SK-N-SH (cell line): ENCODE data around the gene PTPRG. TPM values are rescaled to one million over a fixed set of nuclear protein-coding genes. Genes with fewer than 3 reads are reported as not detected.

ENCODE experiments used
- CTCF ChIA-PET: fragments of 300-600, 350-600 bp; formaldehyde crosslinking; extraction: SDS; loops from one replicate; lab custom pipeline; 2021; lab: Yijun Ruan, JAX
- POLR2A ChIA-PET: fragments of 350-600 bp; sonication (Branson Sonifier 250); formaldehyde crosslinking; extraction: SDS; loops from one replicate; lab custom pipeline; 2020; ENCODE audit warnings: antibody characterized with exemption, inconsistent platforms; lab: Yijun Ruan, JAX
- DNase-seq: peaks from one replicate; pipeline ENCODE4 v3.0.0; 2012
- H2AFZ ChIP-seq: fragments of 200-600 bp; sonication (generic); 2 replicates; pipeline ENCODE4 v1.8.1; 2016; ENCODE audit warnings: antibody characterized with exemption, mild to moderate bottlenecking, low read depth
- H3F3A ChIP-seq: fragments of 200-600 bp; sonication (generic); replicated peaks from 2 replicates; pipeline ENCODE3; 2016; ENCODE audit warnings: antibody characterized with exemption, mild to moderate bottlenecking; ENCODE audit not compliant: insufficient read depth
- H3K27ac ChIP-seq, 2 experiments: fragments of 200-500 bp in 1 of 2; fragments of 200-600 bp in 1 of 2; sonication (Bioruptor generic) in 1 of 2; sonication (generic), shearing (Covaris generic) in 1 of 2; 2 replicates each; pipeline versions ENCODE4 v1.5.1 to v1.6.1; 2014 to 2016; ENCODE audit warnings: low read depth in 2 of 2, inconsistent platforms in 1 of 2, low read length in 1 of 2, mild to moderate bottlenecking in 1 of 2, mixed read lengths in 1 of 2
- H3K27me3 ChIP-seq: fragments of 200-600 bp; sonication (generic), shearing (Covaris generic); 2 replicates; pipeline ENCODE4 v1.6.1; 2016; ENCODE audit warnings: mixed run types; ENCODE audit not compliant: insufficient read depth
- H3K36me3 ChIP-seq, 2 experiments: fragments of 200-500 bp in 1 of 2; fragments of 200-600 bp in 1 of 2; sonication (Bioruptor generic) in 1 of 2; sonication (generic) in 1 of 2; replicated peaks in 1 of 2; 2 replicates each; pipeline versions ENCODE3 to v1.5.1; 2014 to 2016; ENCODE audit warnings: low read length in 1 of 2, mild to moderate bottlenecking in 1 of 2; ENCODE audit not compliant: insufficient read depth in 2 of 2, control insufficient read depth in 1 of 2
- H3K4me1 ChIP-seq, 2 experiments: fragments of 200-500 bp in 1 of 2; fragments of 200-600 bp in 1 of 2; sonication (Bioruptor generic) in 1 of 2; sonication (generic), shearing (Covaris generic) in 1 of 2; 2 replicates each; pipeline versions ENCODE4 v1.5.1 to v1.6.1; 2014 to 2016; ENCODE audit warnings: low read depth in 1 of 2, low read length in 1 of 2, mixed run types in 1 of 2; ENCODE audit not compliant: insufficient read depth in 2 of 2, control insufficient read depth in 1 of 2
- H3K4me2 ChIP-seq: fragments of 200-600 bp; sonication (generic), shearing (Covaris generic); 2 replicates; pipeline ENCODE4 v1.6.1; 2017; ENCODE audit warnings: mixed run types
- H3K4me3 ChIP-seq, 2 experiments: fragments of 200-500 bp in 1 of 2; fragments of 200-600 bp in 1 of 2; sonication (Bioruptor generic) in 1 of 2; sonication (generic), shearing (Covaris generic) in 1 of 2; 2 replicates each; pipeline versions ENCODE4 v1.5.1 to v1.8.1; 2014 to 2016; ENCODE audit warnings: low read depth in 2 of 2, inconsistent platforms in 1 of 2, low read length in 1 of 2, mild to moderate bottlenecking in 1 of 2, mixed read lengths in 1 of 2, moderate library complexity in 1 of 2
- H3K79me2 ChIP-seq: fragments of 200-600 bp; sonication (generic); 2 replicates; pipeline ENCODE4 v1.8.1; 2017; ENCODE audit warnings: mild to moderate bottlenecking; ENCODE audit not compliant: insufficient read depth
- H3K9ac ChIP-seq: fragments of 200-600 bp; sonication (generic); 2 replicates; pipeline ENCODE4 v1.6.1; 2017; ENCODE audit warnings: mixed run types
- H3K9me2 ChIP-seq: fragments of 200-600 bp; sonication (generic); 2 replicates; pipeline ENCODE4 v1.6.1; 2017; ENCODE audit warnings: mixed run types
- H3K9me3 ChIP-seq: fragments of 200-600 bp; sonication (generic); 2 replicates; pipeline ENCODE4 v1.6.1; 2017; ENCODE audit warnings: mixed run types, mild to moderate bottlenecking, moderate library complexity
- H4K20me1 ChIP-seq: fragments of 200-600 bp; sonication (generic); 2 replicates; pipeline ENCODE4 v1.6.1; 2017; ENCODE audit warnings: mild to moderate bottlenecking, mixed run types; ENCODE audit not compliant: insufficient read depth
- CHD2 ChIP-seq: fragments of 150-350 bp; IDR thresholded peaks from 2 replicates; pipeline ENCODE4 v1.6.1; 2018; ENCODE audit warnings: low read length; ENCODE audit not compliant: partially characterized antibody
- ELF1 ChIP-seq: IDR thresholded peaks from 2 replicates; pipeline ENCODE4 v1.4.0; 2012
- FOXJ3 ChIP-seq: sonication (generic); formaldehyde crosslinking; IDR thresholded peaks from 2 replicates; pipeline ENCODE4 v1.5.1; 2020; ENCODE audit warnings: mild to moderate bottlenecking, missing genetic modification reagents
- FOXM1 ChIP-seq: IDR thresholded peaks from 2 replicates; pipeline ENCODE4 v1.4.0; 2012; ENCODE audit warnings: low read depth, mild to moderate bottlenecking
- GABPA ChIP-seq: IDR thresholded peaks from 2 replicates; pipeline ENCODE4 v1.4.0; 2012; ENCODE audit warnings: low read depth, mild to moderate bottlenecking
- MEF2A ChIP-seq: IDR thresholded peaks from 2 replicates; pipeline ENCODE4 v1.4.0; 2012; ENCODE audit warnings: low read depth, borderline replicate concordance
- MXI1 ChIP-seq: IDR thresholded peaks from 2 replicates; pipeline ENCODE4 v1.6.1; 2012; ENCODE audit warnings: mild to moderate bottlenecking, low read depth, low read length, improper control_type of control experiment
- NFIC ChIP-seq: IDR thresholded peaks from 2 replicates; pipeline ENCODE4 v1.4.0; 2012; ENCODE audit warnings: borderline replicate concordance
- POLR2AphosphoS5 ChIP-seq: IDR thresholded peaks from 2 replicates; pipeline ENCODE4 v1.6.1; 2012; ENCODE audit warnings: low read depth, low read length
- RCOR1 ChIP-seq: fragments of 150-350 bp; IDR thresholded peaks from 2 replicates; pipeline ENCODE4 v1.6.1; 2017; ENCODE audit warnings: antibody characterized with exemption, low read length
- SIN3A ChIP-seq: IDR thresholded peaks from 2 replicates; pipeline ENCODE4 v1.6.1; 2012; ENCODE audit warnings: low read depth, mild to moderate bottlenecking, low read length, moderate library complexity, borderline replicate concordance
- SMC3 ChIP-seq: IDR thresholded peaks from 2 replicates; pipeline ENCODE4 v1.6.1; 2012; ENCODE audit warnings: low read depth, low read length, improper control_type of control experiment
- TCF12 ChIP-seq: IDR thresholded peaks from 2 replicates; pipeline ENCODE4 v1.4.0; 2012
- WGBS: methylation state at CpG from one replicate; pipeline ENCODE4 v1.1.6; 2017; ENCODE audit warnings: low lambda C conversion rate; 5-methylcytosine and 5-hydroxymethylcytosine counted together
- polyA plus RNA-seq, 3 experiments: library from polyadenylated mRNA; depleted of rRNA; stranded (reverse); fragments of >200 nt; gene quantifications; 2 replicates each; pipeline ENCODE4 v1.2.3, GENCODE V29; 2012
- TF ChIP-seq, protein P1 (sequence below): fragments of 150-350 bp; IDR thresholded peaks from 2 replicates; pipeline ENCODE4 v1.6.1; 2017; ENCODE audit warnings: antibody characterized with exemption, low read length, low read depth, borderline replicate concordance
- TF ChIP-seq, protein P2 (sequence below): IDR thresholded peaks from 2 replicates; pipeline ENCODE4; 2012
- TF ChIP-seq, protein P3 (sequence below): fragments of 150-350 bp; IDR thresholded peaks from 2 replicates; pipeline ENCODE4 v1.6.1; 2016; ENCODE audit warnings: mild to moderate bottlenecking, low read depth, low read length
- TF ChIP-seq, protein P4 (sequence below): IDR thresholded peaks from 2 replicates; pipeline ENCODE4 v1.4.0; 2012; ENCODE audit warnings: low read depth

PTPRG gene
- polyA plus RNA-seq, 1 of the 3 experiments (the other 2 are of a cell fraction): 14.1 TPM

DNA sequence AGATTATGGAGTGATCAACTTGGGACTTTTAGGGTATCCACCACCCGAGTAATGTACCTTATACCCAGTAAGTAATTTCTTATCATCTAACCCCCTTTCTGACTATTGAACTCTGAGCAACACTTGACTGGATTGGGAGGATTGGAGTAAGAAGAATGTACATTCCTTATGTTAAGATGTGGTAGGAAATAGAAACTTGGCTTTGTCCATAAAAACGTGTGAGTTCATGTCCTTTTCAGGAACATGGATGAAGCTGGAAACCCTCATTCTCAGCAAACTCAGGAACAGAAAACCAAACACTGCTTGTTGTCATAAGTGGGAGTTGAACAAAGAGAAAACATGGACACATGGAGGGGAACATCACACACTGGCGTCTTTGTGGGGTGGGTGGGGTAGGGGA, 112.3 kb downstream of the PTPRG start:
- Histone ChIP-seq H3K9ac (no peak overlapping the region), H3K9me2 (no peaks in the 10 kb centered on the region), H3K4me2 (no peak overlapping the region), H3F3A (no peaks in the 10 kb centered on the region), H3K9me3 (no peaks in the 10 kb centered on the region), H3K4me3 (no peak overlapping the region), H3K27me3 (no peaks in the 10 kb centered on the region), H3K27ac (no peak overlapping the region), H2AFZ (no peak overlapping the region), H3K4me1 (peaks cover 0 to under 1% of the 10 kb centered on the region in 2 experiments; a peak in 2 of 4 replicates), H3K79me2 (peaks cover 18% of the 10 kb centered on the region), H3K36me3 (no peaks in the 10 kb centered on the region), H4K20me1 (no peaks in the 10 kb centered on the region)
- TF ChIP-seq TCF12 (no peak), MEF2A (no peak), CHD2 (no peak), RCOR1 (no peak), MXI1 (no peak), POLR2AphosphoS5 (no peak), FOXJ3 (CRISPR knock-in tag) (no peak), ELF1 (no peak), SMC3 (no peak)
- TF ChIP-seq, protein P1, sequence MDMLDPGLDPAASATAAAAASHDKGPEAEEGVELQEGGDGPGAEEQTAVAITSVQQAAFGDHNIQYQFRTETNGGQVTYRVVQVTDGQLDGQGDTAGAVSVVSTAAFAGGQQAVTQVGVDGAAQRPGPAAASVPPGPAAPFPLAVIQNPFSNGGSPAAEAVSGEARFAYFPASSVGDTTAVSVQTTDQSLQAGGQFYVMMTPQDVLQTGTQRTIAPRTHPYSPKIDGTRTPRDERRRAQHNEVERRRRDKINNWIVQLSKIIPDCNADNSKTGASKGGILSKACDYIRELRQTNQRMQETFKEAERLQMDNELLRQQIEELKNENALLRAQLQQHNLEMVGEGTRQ: no peak
- 91% methylated on average over 3 of the region's 3 CpGs for WGBS
- ChIA-PET POLR2A (no interaction called here), CTCF (no interaction called here)
- no peak for DNase-seq

DNA sequence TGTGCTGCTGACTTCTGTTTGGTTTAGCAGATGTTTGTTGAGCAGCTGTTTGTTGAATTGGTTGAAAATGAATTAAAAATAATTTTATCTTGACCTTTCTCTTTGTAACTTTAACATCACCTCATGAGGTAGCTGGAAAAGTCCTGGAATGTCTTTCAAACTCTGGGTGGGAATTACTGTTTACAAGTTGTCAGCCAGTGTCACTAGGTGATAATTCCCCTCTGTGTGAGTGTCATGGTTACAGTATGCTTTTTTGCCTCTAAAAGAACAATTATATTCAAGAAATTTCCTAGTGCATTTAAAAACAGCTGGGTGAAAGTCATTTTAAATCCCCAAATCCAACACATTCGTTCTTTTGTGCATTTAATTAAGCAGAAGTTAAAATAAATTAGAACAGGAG, 113.2 kb downstream of the PTPRG start:
- ChIA-PET CTCF (interaction anchor here (0.8 kb wide), 1 partner anchor 26 kb away, joined by 3 read pairs; no protein-coding TSS in a partner anchor), POLR2A (no interaction called here)
- Histone ChIP-seq H3F3A (no peaks in the 10 kb centered on the region), H2AFZ (no peak overlapping the region), H4K20me1 (no peaks in the 10 kb centered on the region), H3K79me2 (peaks cover 12% of the 10 kb centered on the region), H3K4me1 (peaks cover 0 to 3% of the 10 kb centered on the region in 2 experiments; a peak in 1 of 4 replicates), H3K27me3 (no peaks in the 10 kb centered on the region), H3K36me3 (no peaks in the 10 kb centered on the region), H3K9me2 (no peaks in the 10 kb centered on the region), H3K4me2 (no peak overlapping the region), H3K9ac (no peak overlapping the region), H3K4me3 (no peak overlapping the region), H3K27ac (no peak overlapping the region), H3K9me3 (no peaks in the 10 kb centered on the region)
- WGBS: 80% methylated on average over 1 of the region's 1 CpG
- DNase-seq: no peak
- TF ChIP-seq SIN3A (no peak), FOXJ3 (CRISPR knock-in tag) (no peak), NFIC (no peak), GABPA (no peak), RCOR1 (no peak), POLR2AphosphoS5 (no peak), TCF12 (no peak), FOXM1 (no peak)
- TF ChIP-seq, protein P2, sequence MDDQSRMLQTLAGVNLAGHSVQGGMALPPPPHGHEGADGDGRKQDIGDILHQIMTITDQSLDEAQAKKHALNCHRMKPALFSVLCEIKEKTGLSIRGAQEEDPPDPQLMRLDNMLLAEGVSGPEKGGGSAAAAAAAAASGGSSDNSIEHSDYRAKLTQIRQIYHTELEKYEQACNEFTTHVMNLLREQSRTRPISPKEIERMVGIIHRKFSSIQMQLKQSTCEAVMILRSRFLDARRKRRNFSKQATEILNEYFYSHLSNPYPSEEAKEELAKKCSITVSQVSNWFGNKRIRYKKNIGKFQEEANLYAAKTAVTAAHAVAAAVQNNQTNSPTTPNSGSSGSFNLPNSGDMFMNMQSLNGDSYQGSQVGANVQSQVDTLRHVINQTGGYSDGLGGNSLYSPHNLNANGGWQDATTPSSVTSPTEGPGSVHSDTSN: no peak
- TF ChIP-seq, protein P3, sequence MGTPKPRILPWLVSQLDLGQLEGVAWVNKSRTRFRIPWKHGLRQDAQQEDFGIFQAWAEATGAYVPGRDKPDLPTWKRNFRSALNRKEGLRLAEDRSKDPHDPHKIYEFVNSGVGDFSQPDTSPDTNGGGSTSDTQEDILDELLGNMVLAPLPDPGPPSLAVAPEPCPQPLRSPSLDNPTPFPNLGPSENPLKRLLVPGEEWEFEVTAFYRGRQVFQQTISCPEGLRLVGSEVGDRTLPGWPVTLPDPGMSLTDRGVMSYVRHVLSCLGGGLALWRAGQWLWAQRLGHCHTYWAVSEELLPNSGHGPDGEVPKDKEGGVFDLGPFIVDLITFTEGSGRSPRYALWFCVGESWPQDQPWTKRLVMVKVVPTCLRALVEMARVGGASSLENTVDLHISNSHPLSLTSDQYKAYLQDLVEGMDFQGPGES: no peak
- TF ChIP-seq, protein P4, sequence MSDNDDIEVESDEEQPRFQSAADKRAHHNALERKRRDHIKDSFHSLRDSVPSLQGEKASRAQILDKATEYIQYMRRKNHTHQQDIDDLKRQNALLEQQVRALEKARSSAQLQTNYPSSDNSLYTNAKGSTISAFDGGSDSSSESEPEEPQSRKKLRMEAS: no peak
- TF ChIP-seq, protein P1: no peak
